Cardiac muscle cell (in vitro differentiated cells and primary cell): ENCODE measurements around the gene EIF5AL1. TPM values are rescaled to one million over a fixed set of nuclear protein-coding genes. Genes with fewer than 3 reads are reported as not detected.
"Not testable (repeated sequence)": the region's sequence is repeated elsewhere in the genome, so short reads cannot be mapped to it uniquely, and the experiment has no call there.

Experiments
- DNase-seq, 2 donors: peaks; one replicate each; pipeline versions ENCODE4 v3.0.0 to v3.0.0-alpha.2; 2010 to 2017; ENCODE audit warnings: low read depth in 1 of 2, low spot score in 1 of 2
- H3K27ac ChIP-seq: fragments of 200-600 bp; sonication (generic); 2 replicates; pipeline ENCODE4 v1.5.1; 2016
- H3K27me3 ChIP-seq: fragments of 200-600 bp; sonication (generic); 2 replicates; pipeline ENCODE4 v1.6.0; 2016; ENCODE audit warnings: control low read depth
- H3K36me3 ChIP-seq: fragments of 200-600 bp; sonication (generic); 2 replicates; pipeline ENCODE4 v1.5.1; 2016; ENCODE audit warnings: control low read depth
- H3K4me1 ChIP-seq: fragments of 200-600 bp; sonication (generic); 2 replicates; pipeline ENCODE4 v1.8.1; 2017; ENCODE audit warnings: low read depth, mild to moderate bottlenecking, mixed run types
- H3K4me3 ChIP-seq: fragments of 200-600 bp; sonication (generic); 2 replicates; pipeline ENCODE4 v1.5.1; 2016; ENCODE audit warnings: mild to moderate bottlenecking
- H3K9me3 ChIP-seq: fragments of 200-600 bp; sonication (generic); 2 replicates; pipeline ENCODE4 v1.5.1; 2017; ENCODE audit warnings: low read depth, mild to moderate bottlenecking, control low read depth
- polyA plus RNA-seq: library from polyadenylated mRNA; unstranded; fragments of >200 nt; fragmentation: Nextera tagmentation; extraction: Ambion mirVana; gene quantifications from 2 replicates; pipeline ENCODE4 v1.2.1, GENCODE V29; 2016
- total RNA-seq: library from RNA; depleted of rRNA; stranded (reverse); fragments of >200 nt; gene quantifications from 2 replicates; pipeline ENCODE4 v1.2.3, GENCODE V29; 2016
- TF ChIP-seq, protein P1 (sequence below): IDR thresholded peaks from 2 replicates; pipeline ENCODE4 v1.5.1; 2012; ENCODE audit warnings: low read depth, mild to moderate bottlenecking, low read length

EIF5AL1 gene
- total and polyA plus RNA-seq, 2 experiments from 2014 or later = 0.27 to 1.9 TPM

DNA sequence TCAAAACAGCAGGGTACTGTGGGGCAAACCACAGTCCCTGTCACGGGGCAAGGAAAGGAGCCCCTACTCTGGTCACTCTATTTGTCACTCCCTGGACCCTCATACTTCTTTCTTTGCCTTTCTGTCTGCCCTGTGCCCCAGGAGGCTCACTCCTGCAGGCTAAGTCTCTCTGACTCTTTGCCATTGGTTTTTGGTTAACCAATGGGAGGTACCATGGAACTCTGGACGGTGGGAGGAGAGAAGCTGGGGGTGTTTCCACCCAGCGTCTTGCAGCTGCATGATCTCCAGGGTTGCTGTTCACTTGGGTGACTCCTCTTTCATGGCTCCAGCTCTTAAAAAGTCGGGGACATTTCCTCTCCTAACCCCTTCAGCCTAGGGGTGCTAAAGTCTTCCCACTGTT lies 15.4 kb upstream of the EIF5AL1 start:
- Histone ChIP-seq H3K9me3 (no peaks in the 10 kb centered on the region), H3K4me3 (no peak overlapping the region), H3K4me1 (no peaks in the 10 kb centered on the region), H3K27me3 (no peaks in the 10 kb centered on the region), H3K36me3 (no peaks in the 10 kb centered on the region), H3K27ac (no peak overlapping the region)
- DNase-seq = no peak
- TF ChIP-seq, protein P1, sequence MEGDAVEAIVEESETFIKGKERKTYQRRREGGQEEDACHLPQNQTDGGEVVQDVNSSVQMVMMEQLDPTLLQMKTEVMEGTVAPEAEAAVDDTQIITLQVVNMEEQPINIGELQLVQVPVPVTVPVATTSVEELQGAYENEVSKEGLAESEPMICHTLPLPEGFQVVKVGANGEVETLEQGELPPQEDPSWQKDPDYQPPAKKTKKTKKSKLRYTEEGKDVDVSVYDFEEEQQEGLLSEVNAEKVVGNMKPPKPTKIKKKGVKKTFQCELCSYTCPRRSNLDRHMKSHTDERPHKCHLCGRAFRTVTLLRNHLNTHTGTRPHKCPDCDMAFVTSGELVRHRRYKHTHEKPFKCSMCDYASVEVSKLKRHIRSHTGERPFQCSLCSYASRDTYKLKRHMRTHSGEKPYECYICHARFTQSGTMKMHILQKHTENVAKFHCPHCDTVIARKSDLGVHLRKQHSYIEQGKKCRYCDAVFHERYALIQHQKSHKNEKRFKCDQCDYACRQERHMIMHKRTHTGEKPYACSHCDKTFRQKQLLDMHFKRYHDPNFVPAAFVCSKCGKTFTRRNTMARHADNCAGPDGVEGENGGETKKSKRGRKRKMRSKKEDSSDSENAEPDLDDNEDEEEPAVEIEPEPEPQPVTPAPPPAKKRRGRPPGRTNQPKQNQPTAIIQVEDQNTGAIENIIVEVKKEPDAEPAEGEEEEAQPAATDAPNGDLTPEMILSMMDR = no peak

DNA sequence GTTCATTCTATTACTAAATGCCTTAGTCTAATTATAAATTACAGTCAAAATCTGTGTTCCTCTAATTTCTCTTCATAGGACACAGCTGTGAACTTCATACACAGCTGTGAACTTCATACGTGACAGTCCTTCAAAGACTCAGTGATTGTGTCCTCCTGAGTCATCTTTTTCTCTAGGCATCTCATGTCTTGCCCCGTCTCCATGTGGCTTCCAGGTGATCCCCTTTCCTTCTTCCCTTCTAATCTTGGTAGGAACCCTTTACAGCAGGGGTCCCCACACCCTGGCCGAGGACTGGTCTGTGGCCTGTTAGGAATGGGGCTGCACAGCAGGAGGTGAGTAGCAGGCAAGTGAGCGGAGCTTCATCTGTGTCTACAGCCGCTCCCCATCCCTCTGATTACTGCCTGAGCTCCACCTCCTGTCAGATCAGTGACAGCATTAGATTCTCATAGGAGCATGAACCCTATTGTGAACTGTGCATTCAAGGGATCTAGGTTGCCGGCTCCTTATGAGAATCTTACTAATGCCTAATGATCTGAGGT lies 14.0 kb upstream of the EIF5AL1 start:
- TF ChIP-seq, protein P1 = no peak
- DNase-seq = no peak
- H3K4me3 ChIP-seq = no peak overlapping the region
- no peaks in the 10 kb centered on the region for H3K36me3 ChIP-seq
- no peaks in the 10 kb centered on the region for H3K4me1 ChIP-seq
- H3K27me3 ChIP-seq = peaks cover 3% of the 10 kb centered on the region
- no peak overlapping the region for H3K27ac ChIP-seq
- no peaks in the 10 kb centered on the region for H3K9me3 ChIP-seq

DNA sequence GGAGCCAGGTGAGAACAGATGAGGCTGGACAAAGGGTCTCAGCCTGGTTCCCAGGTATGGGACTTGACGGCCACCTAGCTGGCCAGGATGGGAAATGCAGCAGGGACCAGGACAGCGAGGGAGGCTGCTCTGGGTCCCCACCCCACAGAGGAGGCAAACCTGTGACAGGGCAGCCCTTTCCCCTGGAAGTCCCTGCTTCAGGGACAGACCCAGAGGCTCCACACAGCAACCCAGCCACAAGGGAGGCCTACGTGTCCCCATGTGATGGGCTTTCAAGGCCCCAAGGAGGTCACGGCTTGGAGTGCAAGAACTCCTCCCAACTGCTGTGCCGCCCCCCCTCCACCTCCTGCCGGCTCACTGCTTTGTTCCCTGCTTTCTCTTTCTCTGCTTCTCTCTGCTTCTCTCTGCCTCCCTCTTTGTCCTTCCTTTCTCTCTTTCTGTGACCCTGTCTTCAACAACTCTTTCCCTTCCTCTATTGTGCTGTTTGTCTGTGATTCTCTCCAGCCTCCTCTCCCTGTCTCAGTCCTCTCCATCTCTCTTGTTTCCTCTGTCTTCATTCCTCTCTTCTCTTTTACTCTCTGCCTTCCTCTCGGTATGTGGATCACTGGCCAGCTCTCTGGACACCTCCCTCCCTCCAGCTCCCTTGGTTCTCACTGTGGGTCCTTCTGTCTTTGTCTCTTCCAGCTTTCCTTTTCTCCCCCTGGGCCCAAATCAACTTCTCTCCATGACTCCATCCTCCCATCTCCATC lies 9.6 kb upstream of the EIF5AL1 start:
- H3K27ac ChIP-seq = no peak overlapping the region
- DNase-seq = peak; percentile 15 to 52
- H3K4me3 ChIP-seq = no peak overlapping the region
- H3K4me1 ChIP-seq = no peaks in the 10 kb centered on the region
- H3K27me3 ChIP-seq = peaks cover 24% of the 10 kb centered on the region
- no peaks in the 10 kb centered on the region for H3K9me3 ChIP-seq
- TF ChIP-seq, protein P1 = peak; percentile 48
- H3K36me3 ChIP-seq = no peaks in the 10 kb centered on the region

DNA sequence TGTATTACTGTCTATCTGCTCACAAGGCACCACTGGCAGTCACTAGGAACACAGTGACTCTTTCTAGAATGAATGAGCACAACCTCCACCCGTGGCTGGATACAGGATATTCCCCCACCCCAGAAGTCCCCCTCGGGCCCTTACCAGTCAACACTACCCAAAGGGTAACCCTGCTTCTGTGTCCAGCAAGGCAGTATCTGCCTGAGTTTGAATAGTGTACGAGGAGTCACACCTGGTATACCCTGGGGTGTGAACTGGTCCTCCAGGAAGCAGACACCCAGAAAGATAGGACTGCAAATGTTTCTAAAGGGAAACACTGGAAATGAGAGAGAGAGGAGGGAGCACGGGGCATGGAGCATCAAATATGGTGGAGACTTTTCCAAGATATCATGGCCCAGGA lies 8.5 kb upstream of the EIF5AL1 start:
- H3K36me3 ChIP-seq, DNase-seq, H3K9me3 ChIP-seq, H3K4me3 ChIP-seq, H3K4me1 ChIP-seq, H3K27ac ChIP-seq: not testable (repeated sequence)
- H3K27me3 ChIP-seq = peaks cover 28% of the 10 kb centered on the region

DNA sequence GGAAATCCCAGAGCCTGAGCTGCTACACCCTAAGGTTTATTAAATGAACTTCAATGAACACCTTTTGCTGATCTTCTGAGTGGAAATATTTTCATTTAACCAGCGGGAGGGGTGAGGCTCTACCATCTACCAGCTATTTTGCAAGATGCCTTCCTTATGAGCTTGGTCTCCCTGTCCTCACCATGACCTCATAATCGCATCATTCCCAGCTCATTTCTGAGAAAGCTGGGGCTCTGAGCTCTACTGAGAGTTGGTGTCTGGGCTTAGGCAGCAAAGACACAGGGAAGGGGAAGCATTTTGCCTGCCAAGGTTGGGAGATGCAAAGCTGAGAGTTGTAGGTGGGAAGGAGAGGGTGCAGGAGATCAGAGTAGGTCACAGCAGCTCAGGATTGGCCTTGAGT lies 7.8 kb upstream of the EIF5AL1 start:
- not testable (repeated sequence) for H3K4me1 ChIP-seq, H3K27ac ChIP-seq, DNase-seq, H3K4me3 ChIP-seq, H3K36me3 ChIP-seq, H3K9me3 ChIP-seq
- H3K27me3 ChIP-seq = peaks cover 28% of the 10 kb centered on the region

DNA sequence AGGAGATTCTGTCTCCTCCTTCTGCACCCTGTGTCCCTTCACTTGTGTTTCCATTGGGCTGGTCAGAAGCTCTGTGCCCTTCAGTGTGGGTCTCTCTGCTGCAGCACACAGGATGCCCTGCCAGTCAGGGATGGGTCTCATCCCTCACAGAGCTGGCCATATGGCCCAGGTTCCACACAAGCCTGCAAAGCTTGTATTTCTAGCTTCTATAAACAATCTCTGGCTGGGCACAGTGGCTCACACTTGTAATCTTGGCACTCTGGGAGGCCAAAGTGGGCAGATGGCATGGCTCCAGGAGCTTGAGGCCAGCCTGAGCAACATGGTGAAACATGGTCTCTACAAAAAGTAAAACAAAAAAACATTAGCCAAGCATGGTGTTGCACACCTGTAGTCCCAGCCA lies 7.0 kb upstream of the EIF5AL1 start:
- DNase-seq, H3K4me1 ChIP-seq, H3K36me3 ChIP-seq, H3K9me3 ChIP-seq, H3K4me3 ChIP-seq, H3K27ac ChIP-seq: not testable (repeated sequence)
- H3K27me3 ChIP-seq = peaks cover 28% of the 10 kb centered on the region

DNA sequence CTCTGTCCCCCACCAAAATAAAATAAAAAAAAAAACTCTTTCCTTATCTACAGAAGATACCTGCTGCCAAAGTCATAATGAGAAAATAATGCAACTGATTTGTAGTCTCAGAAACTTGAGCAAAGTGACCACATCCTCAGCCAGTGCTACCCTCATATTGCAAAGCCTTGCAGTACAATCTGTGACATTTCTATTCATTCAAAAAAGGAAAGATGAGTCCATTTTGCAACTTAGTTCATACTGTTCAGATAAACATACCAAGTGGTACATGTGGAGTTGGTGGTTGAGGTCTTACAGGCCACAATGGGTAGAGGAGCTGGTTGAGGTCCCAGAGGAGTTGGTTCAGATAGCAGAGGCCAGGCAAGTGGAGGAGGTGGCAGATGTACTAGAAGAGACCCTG lies 6.5 kb upstream of the EIF5AL1 start:
- H3K27ac ChIP-seq = no peak overlapping the region
- no peak overlapping the region for H3K4me3 ChIP-seq
- no peaks in the 10 kb centered on the region for H3K4me1 ChIP-seq
- no peaks in the 10 kb centered on the region for H3K9me3 ChIP-seq
- H3K27me3 ChIP-seq = peaks cover 28% of the 10 kb centered on the region
- no peak for DNase-seq
- TF ChIP-seq, protein P1 = no peak
- H3K36me3 ChIP-seq = no peaks in the 10 kb centered on the region
